ENCODE measurements around the gene CCDC126.
A peak's percentile ranks its signal among the peaks of the same experiment; 100 is the strongest.

CCDC126 gene

GRCh38 chr7:23653942-23654341 is 56.8 kb downstream of the CCDC126 start:
- no peaks in the 10 kb centered on the region for H3K4me1 ChIP-seq
- no peak overlapping the region for H3K4me2 ChIP-seq (ENCODE audit: low read length)
- no peaks in the 10 kb centered on the region for H3K9me3 ChIP-seq (ENCODE audit: control insufficient read depth, low read length)
- H3K9ac ChIP-seq = no peak overlapping the region
- no peaks in the 10 kb centered on the region for H3K27me3 ChIP-seq (ENCODE audit: control insufficient read depth, insufficient read depth, low read length)
- H3K79me2 ChIP-seq = no peaks in the 10 kb centered on the region
- no peak overlapping the region for H3K4me3 ChIP-seq (ENCODE audit: low read depth, low read length)
- no peak overlapping the region for H3K27ac ChIP-seq
- no peaks in the 10 kb centered on the region for H3K36me3 ChIP-seq (ENCODE audit: control insufficient read depth, insufficient read depth, low read length)
- no peak overlapping the region for H2AFZ ChIP-seq
- TF ChIP-seq, protein P1, sequence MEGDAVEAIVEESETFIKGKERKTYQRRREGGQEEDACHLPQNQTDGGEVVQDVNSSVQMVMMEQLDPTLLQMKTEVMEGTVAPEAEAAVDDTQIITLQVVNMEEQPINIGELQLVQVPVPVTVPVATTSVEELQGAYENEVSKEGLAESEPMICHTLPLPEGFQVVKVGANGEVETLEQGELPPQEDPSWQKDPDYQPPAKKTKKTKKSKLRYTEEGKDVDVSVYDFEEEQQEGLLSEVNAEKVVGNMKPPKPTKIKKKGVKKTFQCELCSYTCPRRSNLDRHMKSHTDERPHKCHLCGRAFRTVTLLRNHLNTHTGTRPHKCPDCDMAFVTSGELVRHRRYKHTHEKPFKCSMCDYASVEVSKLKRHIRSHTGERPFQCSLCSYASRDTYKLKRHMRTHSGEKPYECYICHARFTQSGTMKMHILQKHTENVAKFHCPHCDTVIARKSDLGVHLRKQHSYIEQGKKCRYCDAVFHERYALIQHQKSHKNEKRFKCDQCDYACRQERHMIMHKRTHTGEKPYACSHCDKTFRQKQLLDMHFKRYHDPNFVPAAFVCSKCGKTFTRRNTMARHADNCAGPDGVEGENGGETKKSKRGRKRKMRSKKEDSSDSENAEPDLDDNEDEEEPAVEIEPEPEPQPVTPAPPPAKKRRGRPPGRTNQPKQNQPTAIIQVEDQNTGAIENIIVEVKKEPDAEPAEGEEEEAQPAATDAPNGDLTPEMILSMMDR (IDR thresholded peaks at IDR 0.05) = no peak

DNA sequence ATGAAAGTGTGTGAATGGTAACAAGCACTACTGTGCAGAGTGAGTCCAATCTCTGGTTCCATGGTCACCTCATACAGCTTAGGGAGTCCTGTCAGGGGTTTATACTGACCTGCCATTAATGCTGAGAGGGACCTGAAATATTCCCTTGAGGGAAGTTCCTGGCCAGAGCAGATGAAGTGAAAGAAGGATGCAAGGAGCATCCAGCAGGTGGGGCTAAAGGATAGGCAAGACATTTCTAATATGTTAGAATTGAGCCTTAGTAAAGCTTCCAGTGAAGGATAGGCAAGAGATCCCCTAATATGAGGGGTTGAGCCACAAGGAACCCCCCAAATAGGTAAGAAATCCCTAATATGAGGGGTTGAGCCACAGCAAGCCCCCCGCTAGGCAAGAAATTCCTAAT is 57.3 kb downstream of the CCDC126 start:
- TF ChIP-seq, protein P1 (IDR thresholded peaks at IDR 0.05) = peak; percentile 21
- Histone ChIP-seq H3K9me3 (ENCODE audit: control insufficient read depth, low read length) (no peaks in the 10 kb centered on the region), H3K4me3 (ENCODE audit: low read depth, low read length) (no peak overlapping the region), H3K9ac (no peak overlapping the region), H3K79me2 (no peaks in the 10 kb centered on the region), H3K4me1 (no peaks in the 10 kb centered on the region), H2AFZ (no peak overlapping the region), H3K36me3 (ENCODE audit: control insufficient read depth, insufficient read depth, low read length) (no peaks in the 10 kb centered on the region), H3K27ac (no peak overlapping the region), H3K4me2 (ENCODE audit: low read length) (no peak overlapping the region), H3K27me3 (ENCODE audit: control insufficient read depth, insufficient read depth, low read length) (no peaks in the 10 kb centered on the region)

DNA sequence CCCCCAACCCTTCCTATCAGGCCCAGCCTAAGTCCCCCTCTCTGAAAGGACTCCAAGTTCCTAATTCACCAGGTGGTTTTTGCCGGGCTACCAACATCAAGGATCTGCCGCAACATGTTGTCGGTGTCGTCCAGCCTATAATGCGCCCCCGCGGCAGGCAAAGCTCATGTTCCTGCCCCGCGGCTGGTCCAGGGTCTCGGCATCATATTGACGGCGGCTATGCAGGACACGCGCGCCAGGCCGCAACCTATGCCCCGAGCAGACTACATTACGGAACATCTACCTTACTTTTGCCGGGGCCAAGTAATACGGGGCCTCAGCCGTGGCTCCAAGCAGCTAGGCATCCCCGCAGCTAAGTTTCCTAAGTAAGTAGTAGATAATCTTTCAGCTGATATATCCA is 58.3 kb downstream of the CCDC126 start:
- H3K27ac ChIP-seq = no peak overlapping the region
- TF ChIP-seq, protein P1 (IDR thresholded peaks at IDR 0.05) = no peak
- H2AFZ ChIP-seq = no peak overlapping the region
- no peak overlapping the region for H3K9ac ChIP-seq
- no peaks in the 10 kb centered on the region for H3K9me3 ChIP-seq (ENCODE audit: control insufficient read depth, low read length)
- no peaks in the 10 kb centered on the region for H3K4me1 ChIP-seq
- H3K27me3 ChIP-seq (ENCODE audit: control insufficient read depth, insufficient read depth, low read length) = no peaks in the 10 kb centered on the region
- H3K79me2 ChIP-seq = no peaks in the 10 kb centered on the region
- H3K4me3 ChIP-seq (ENCODE audit: low read depth, low read length) = no peak overlapping the region
- no peaks in the 10 kb centered on the region for H3K36me3 ChIP-seq (ENCODE audit: control insufficient read depth, insufficient read depth, low read length)
- H3K4me2 ChIP-seq (ENCODE audit: low read length) = no peak overlapping the region

DNA sequence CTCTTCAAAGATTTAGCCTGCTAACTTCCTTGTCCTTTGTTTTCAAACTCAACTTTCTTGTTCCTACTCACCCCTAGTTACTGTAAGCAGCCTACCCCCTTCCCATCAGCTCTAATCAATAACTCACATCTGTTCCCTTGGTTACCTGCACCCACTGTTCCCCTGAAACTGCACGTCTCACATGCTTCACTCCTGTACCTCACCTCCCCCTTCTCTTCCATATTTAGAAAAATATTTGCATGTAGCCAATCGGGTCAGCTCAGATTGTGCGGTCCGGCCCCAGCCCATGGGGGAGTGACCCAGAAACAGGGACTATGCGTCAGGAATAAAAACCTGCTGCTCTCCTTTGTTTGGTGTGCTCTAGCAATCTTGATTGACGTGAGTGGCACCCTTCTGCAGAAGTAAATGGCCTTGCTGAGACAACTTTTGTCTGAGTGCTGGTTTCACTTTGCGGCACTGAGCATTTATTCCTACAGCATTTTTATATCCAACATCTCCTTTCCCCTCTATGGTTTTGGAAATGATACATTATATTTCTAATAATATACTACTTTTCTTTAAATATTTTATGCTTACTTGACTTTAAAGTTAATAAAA is 61.7 kb downstream of the CCDC126 start:
- H3K4me2 ChIP-seq (ENCODE audit: low read length) = no peak overlapping the region
- no peaks in the 10 kb centered on the region for H3K36me3 ChIP-seq (ENCODE audit: control insufficient read depth, insufficient read depth, low read length)
- no peaks in the 10 kb centered on the region for H3K9me3 ChIP-seq (ENCODE audit: control insufficient read depth, low read length)
- TF ChIP-seq, protein P1 (IDR thresholded peaks at IDR 0.05) = no peak
- H3K4me3 ChIP-seq (ENCODE audit: low read depth, low read length) = no peak overlapping the region
- H3K27ac ChIP-seq = no peak overlapping the region
- no peak overlapping the region for H2AFZ ChIP-seq
- H3K27me3 ChIP-seq (ENCODE audit: control insufficient read depth, insufficient read depth, low read length) = no peaks in the 10 kb centered on the region
- H3K79me2 ChIP-seq = no peaks in the 10 kb centered on the region
- H3K9ac ChIP-seq = no peak overlapping the region
- no peaks in the 10 kb centered on the region for H3K4me1 ChIP-seq

DNA sequence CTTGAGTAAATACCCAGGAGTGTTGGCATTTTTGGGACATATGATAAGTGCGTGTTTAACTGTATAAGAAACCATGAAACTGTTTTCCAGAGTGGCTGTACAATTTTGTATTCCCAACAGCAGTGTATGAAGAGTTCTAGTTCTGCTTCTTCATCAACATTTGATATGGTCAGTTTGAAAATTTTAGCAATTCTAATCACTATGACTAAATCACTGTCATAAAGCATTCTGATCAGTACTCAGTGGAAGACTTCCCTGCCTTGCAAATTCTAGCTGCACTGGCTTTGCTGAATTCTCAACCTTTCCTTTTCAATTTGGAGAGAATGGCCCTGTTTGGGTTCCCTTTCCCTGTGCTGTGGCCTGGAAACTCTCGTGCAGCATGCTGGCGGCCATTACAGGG is 64.2 kb downstream of the CCDC126 start:
- H3K4me3 ChIP-seq (ENCODE audit: low read depth, low read length) = no peak overlapping the region
- H3K4me1 ChIP-seq = no peaks in the 10 kb centered on the region
- no peak overlapping the region for H3K27ac ChIP-seq
- H3K9me3 ChIP-seq (ENCODE audit: control insufficient read depth, low read length) = no peaks in the 10 kb centered on the region
- no peak overlapping the region for H2AFZ ChIP-seq
- no peaks in the 10 kb centered on the region for H3K27me3 ChIP-seq (ENCODE audit: control insufficient read depth, insufficient read depth, low read length)
- TF ChIP-seq, protein P1 (IDR thresholded peaks at IDR 0.05) = no peak
- no peak overlapping the region for H3K9ac ChIP-seq
- no peaks in the 10 kb centered on the region for H3K79me2 ChIP-seq
- no peak overlapping the region for H3K4me2 ChIP-seq (ENCODE audit: low read length)
- no peaks in the 10 kb centered on the region for H3K36me3 ChIP-seq (ENCODE audit: control insufficient read depth, insufficient read depth, low read length)

All from parathyroid adenoma (tissue), 2 donors.